ENCODE measurements around the gene PLXNA1. TPM values are rescaled to one million over a fixed set of nuclear protein-coding genes. Genes with fewer than 3 reads are reported as not detected.

The PLXNA1 gene
- total RNA-seq, 1 experiment from 2014 or later, result 30.3 TPM

GRCh38 chr3:126959921-126960603 lies 22.9 kb upstream of the PLXNA1 start:
- H2AFZ ChIP-seq (ENCODE audit: low read depth, low read length, poor library complexity, severe bottlenecking), result no peak overlapping the region
- DNase-seq (ENCODE audit: low read depth, low spot score) (no peak), ATAC-seq (no peak)
- no peak for TF ChIP-seq YY1 (IDR thresholded peaks at IDR 0.05; ENCODE audit: extremely low read depth, insufficient replicate concordance, low read depth, low read length)
- TF ChIP-seq CBX3 (IDR thresholded peaks at IDR 0.05; ENCODE audit: low read depth), result no peak
- no peak for TF ChIP-seq SRF (IDR thresholded peaks at IDR 0.05; ENCODE audit: low read depth)
- no peak for TF ChIP-seq ZBTB33 (IDR thresholded peaks at IDR 0.05; ENCODE audit: extremely low read depth, insufficient replicate concordance, low read length)
- TF ChIP-seq CEBPB (IDR thresholded peaks at IDR 0.05; ENCODE audit: low read depth), result no peak
- no peak for TF ChIP-seq EZH2phosphoT487 (IDR thresholded peaks at IDR 0.05; ENCODE audit: borderline replicate concordance)
- TF ChIP-seq, protein P1, sequence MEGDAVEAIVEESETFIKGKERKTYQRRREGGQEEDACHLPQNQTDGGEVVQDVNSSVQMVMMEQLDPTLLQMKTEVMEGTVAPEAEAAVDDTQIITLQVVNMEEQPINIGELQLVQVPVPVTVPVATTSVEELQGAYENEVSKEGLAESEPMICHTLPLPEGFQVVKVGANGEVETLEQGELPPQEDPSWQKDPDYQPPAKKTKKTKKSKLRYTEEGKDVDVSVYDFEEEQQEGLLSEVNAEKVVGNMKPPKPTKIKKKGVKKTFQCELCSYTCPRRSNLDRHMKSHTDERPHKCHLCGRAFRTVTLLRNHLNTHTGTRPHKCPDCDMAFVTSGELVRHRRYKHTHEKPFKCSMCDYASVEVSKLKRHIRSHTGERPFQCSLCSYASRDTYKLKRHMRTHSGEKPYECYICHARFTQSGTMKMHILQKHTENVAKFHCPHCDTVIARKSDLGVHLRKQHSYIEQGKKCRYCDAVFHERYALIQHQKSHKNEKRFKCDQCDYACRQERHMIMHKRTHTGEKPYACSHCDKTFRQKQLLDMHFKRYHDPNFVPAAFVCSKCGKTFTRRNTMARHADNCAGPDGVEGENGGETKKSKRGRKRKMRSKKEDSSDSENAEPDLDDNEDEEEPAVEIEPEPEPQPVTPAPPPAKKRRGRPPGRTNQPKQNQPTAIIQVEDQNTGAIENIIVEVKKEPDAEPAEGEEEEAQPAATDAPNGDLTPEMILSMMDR (IDR thresholded peaks at IDR 0.05 in 2 of 3, conservative IDR thresholded peaks at IDR 0.05 in 1 of 3; ENCODE audit: borderline replicate concordance in 1 of 3, insufficient read depth in 1 of 3, low read depth in 2 of 3, low read length in 2 of 3), result no peak
- TF ChIP-seq SP1 (IDR thresholded peaks at IDR 0.05; ENCODE audit: low read depth), result no peak
- H3K79me2 ChIP-seq (ENCODE audit: insufficient read depth, low read length), result no peaks in the 10 kb centered on the region
- H3K9ac ChIP-seq (ENCODE audit: low read length), result no peak overlapping the region
- CTCF ChIA-PET, result no interaction called here
- RAD21 ChIA-PET (ENCODE audit: low non-redundant PET in 1 of 2, low total read pairs in 2 of 2, uncharacterized antibody in 2 of 2, unreplicated experiment in 2 of 2), result no interaction called here
- POLR2A ChIA-PET, result no interaction called here
- no peaks in the 10 kb centered on the region for H3K36me3 ChIP-seq (ENCODE audit: control insufficient read depth in 1 of 2, insufficient read depth in 2 of 2, low read length in 2 of 2)
- intact Hi-C loops (cut with micrococcal nuclease), result no loop called here
- no peaks in the 10 kb centered on the region for H3K9me3 ChIP-seq (ENCODE audit: control insufficient read depth in 1 of 2, insufficient read depth in 1 of 2, low read depth in 1 of 2, low read length in 2 of 2)
- no peak overlapping the region for H3K4me2 ChIP-seq (ENCODE audit: low read length)
- no TSS peak for BruUV-seq (replicated peaks)
- H3K27me3 ChIP-seq (ENCODE audit: insufficient read depth, low read length), result no peaks in the 10 kb centered on the region
- H3K9me2 ChIP-seq (ENCODE audit: insufficient read depth), result no peaks in the 10 kb centered on the region
- no peak overlapping the region for H3K4me3 ChIP-seq (replicated peaks in 1 of 2; ENCODE audit: low read depth in 1 of 2, low read length in 2 of 2)
- H4K20me1 ChIP-seq (ENCODE audit: insufficient read depth), result no peaks in the 10 kb centered on the region
- H3K27ac ChIP-seq (ENCODE audit: low read depth, low read length), result no peak overlapping the region
- H3K4me1 ChIP-seq (ENCODE audit: control insufficient read depth in 1 of 2, insufficient read depth in 2 of 2, low read length in 2 of 2), result no peaks in the 10 kb centered on the region
